A673 (cell line): ENCODE measurements around the gene TERT.

ENCODE experiments used
- EZH2 ChIP-seq: fragments of 200-600 bp; sonication (generic); IDR thresholded peaks from 2 replicates; pipeline ENCODE4 v1.6.1; 2017; ENCODE audit warnings: borderline replicate concordance, low read depth, mild to moderate bottlenecking, mixed read lengths, antibody characterized with exemption, low read length; ENCODE audit not compliant: poor library complexity, severe bottlenecking
- TF ChIP-seq, protein P1 (sequence below): fragments of 300-800, 200-600 bp; sonication (generic); conservative IDR thresholded peaks from 2 replicates; pipeline ENCODE4 v1.5.1; 2017; ENCODE audit warnings: low read depth, mild to moderate bottlenecking, antibody characterized with exemption, low read length, moderate library complexity, mixed read lengths

- TF ChIP-seq, protein P1, sequence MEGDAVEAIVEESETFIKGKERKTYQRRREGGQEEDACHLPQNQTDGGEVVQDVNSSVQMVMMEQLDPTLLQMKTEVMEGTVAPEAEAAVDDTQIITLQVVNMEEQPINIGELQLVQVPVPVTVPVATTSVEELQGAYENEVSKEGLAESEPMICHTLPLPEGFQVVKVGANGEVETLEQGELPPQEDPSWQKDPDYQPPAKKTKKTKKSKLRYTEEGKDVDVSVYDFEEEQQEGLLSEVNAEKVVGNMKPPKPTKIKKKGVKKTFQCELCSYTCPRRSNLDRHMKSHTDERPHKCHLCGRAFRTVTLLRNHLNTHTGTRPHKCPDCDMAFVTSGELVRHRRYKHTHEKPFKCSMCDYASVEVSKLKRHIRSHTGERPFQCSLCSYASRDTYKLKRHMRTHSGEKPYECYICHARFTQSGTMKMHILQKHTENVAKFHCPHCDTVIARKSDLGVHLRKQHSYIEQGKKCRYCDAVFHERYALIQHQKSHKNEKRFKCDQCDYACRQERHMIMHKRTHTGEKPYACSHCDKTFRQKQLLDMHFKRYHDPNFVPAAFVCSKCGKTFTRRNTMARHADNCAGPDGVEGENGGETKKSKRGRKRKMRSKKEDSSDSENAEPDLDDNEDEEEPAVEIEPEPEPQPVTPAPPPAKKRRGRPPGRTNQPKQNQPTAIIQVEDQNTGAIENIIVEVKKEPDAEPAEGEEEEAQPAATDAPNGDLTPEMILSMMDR, result no peak
- TF ChIP-seq EZH2, result no peak
Observed at GRCh38 chr5:1318659-1319251, 23.9 kb upstream of the TERT start.
